T-helper 2 cell treated with Interferon-gamma antibody and Interleukin-4, amounts not matched to agents 5 μg/mL and 100 μg/mL, for 36 hours (primary cell): ENCODE measurements around the gene PGGHG.
A peak's percentile ranks its signal among the peaks of the same experiment; 100 is the strongest.
"Not testable (repeated sequence)": the region's sequence is repeated elsewhere in the genome, so short reads cannot be mapped to it uniquely, and the experiment has no call there.

ENCODE experiments used
- DNase-seq: peaks from one replicate; pipeline ENCODE4 v3.0.0; 2021; ENCODE audit warnings: low spot score
- H3K27ac Mint-ChIP-seq: one replicate; pipeline ENCODE4 v1.8.0; 2021; ENCODE audit warnings: mild to moderate bottlenecking, mixed read lengths
- H3K27me3 Mint-ChIP-seq: one replicate; pipeline ENCODE4 v1.8.0; 2021; ENCODE audit warnings: low read depth, mixed read lengths
- H3K36me3 Mint-ChIP-seq: one replicate; pipeline ENCODE4 v1.8.0; 2021; ENCODE audit warnings: low read depth, mixed read lengths
- H3K4me1 Mint-ChIP-seq: one replicate; pipeline ENCODE4 v1.8.0; 2021; ENCODE audit warnings: low read depth, mixed read lengths
- H3K4me3 Mint-ChIP-seq: one replicate; pipeline ENCODE4 v1.8.0; 2022; ENCODE audit warnings: mild to moderate bottlenecking, moderate library complexity, mixed read lengths
- H3K9me3 Mint-ChIP-seq: one replicate; pipeline ENCODE4 v1.8.0; 2021; ENCODE audit warnings: mixed read lengths

PGGHG gene

DNA sequence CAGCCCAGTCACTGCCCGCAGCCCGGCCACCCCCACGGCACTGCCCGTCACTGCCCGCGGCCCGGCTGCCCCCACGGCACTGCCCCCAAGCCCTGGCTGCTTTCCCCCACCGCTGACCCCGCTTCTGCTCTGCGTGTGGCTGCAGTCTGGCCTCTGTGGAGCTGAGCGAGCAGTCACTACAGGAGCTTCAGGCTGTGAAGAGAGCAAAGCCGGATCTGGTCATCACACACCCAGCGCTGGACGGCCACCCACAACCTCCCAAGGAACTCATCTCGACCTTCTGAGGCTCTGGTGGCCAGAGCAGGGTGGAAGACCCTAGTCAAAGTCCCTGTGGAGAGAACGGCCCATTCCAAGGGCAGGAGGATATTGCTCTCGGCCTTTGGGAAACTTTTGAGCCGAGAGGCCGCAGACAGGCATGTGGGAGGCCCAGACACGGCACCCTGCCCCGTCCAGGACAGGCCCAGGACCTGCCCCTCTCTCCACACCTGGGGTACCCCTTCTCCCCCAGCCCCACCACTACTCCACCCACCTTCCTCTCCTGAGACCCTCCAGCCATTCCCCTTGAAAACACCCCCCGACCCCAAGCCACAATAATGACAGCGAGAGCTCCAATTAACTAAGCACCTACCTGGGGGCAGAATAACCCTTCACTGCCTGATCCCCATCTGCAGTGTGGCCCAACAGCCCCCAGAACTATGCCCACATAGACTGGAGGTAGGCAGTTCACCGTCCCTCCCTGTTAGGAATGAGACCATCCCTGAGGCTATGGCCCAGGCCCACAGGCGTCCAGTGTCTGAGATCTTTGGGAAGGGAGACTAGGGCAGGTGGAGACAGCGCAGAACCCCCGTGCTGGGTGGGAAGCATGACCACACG lies 3.7 kb upstream of the PGGHG start:
- no peak overlapping the region for H3K27ac Mint-ChIP-seq
- no peak for DNase-seq

DNA sequence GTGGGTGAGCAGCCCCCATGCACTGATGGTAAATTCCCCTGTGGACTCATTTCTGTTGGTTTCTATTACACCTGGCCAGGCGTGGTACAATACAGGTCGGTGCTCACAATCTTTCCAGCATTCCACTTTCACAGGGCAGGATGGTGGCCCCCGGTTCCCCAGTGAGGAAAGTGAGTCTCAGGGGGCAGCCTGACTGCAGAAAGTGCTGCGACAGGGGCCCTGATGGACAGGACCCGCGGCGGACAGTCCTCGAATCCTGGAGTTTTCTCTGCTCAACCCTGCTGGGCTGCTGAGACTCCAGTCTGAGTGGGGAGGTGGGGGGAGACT lies 3.1 kb upstream of the PGGHG start:
- DNase-seq, result no peak
- Mint-ChIP-seq H3K4me3 (no peak overlapping the region), H3K27ac (no peak overlapping the region), H3K27me3 (peaks cover 35% of the 10 kb centered on the region), H3K36me3 (peaks cover 20% of the 10 kb centered on the region), H3K4me1 (peaks cover 30% of the 10 kb centered on the region), H3K9me3 (no peaks in the 10 kb centered on the region)

More for the DNA sequence above, 3.7 kb upstream of the PGGHG start:
- H3K36me3 Mint-ChIP-seq, result peaks cover 19% of the 10 kb centered on the region
- H3K27me3 Mint-ChIP-seq, result peaks cover 37% of the 10 kb centered on the region
- no peaks in the 10 kb centered on the region for H3K9me3 Mint-ChIP-seq
- peaks cover 32% of the 10 kb centered on the region for H3K4me1 Mint-ChIP-seq
- no peak overlapping the region for H3K4me3 Mint-ChIP-seq

DNA sequence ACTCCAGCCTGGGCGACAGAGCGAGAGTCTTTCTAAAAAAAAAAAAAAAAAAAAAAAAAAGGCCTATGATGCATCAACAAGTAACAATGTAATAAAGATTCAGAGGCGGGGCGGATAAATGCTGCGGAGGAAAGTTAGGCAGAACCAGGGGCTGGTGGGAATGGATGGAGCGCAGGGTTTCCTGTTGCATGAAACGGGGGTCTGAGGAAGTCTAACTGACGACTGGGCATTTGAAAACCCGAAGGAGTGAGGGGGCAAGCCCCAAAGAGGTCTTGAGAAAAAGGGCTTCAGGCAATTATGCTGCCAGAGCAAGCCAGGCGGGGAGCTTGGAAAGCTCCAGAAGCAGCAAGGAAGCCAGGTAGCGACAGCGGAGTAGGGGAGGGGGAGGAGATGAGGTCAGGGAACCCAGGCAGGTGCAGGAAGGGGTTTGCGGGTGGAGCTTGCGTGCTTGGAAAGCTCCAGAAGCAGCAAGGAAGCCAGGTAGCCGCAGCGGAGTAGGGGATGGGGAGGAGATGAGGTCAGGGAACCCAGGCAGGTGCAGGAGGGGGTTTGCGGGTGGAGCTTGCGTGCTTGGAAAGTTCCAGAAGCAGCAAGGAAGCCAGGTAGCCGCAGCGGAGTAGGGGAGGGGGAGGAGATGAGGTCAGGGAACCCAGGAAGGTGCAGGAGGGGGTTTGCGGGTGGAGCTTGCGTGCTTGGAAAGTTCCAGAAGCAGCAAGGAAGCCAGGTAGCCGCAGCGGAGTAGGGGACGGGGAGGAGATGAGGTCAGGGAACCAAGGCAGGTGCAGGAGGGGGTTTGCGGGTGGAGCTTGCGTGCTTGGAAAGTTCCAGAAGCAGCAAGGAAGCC lies 1.7 kb upstream of the PGGHG start:
- H3K27ac Mint-ChIP-seq, result peak overlapping the region; percentile 86
- H3K4me3 Mint-ChIP-seq, result peak overlapping the region; percentile 96
- peaks cover 26% of the 10 kb centered on the region for H3K4me1 Mint-ChIP-seq
- H3K36me3 Mint-ChIP-seq, result peaks cover 18% of the 10 kb centered on the region
- not testable (repeated sequence) for DNase-seq, H3K9me3 Mint-ChIP-seq
- peaks cover 22% of the 10 kb centered on the region for H3K27me3 Mint-ChIP-seq

DNA sequence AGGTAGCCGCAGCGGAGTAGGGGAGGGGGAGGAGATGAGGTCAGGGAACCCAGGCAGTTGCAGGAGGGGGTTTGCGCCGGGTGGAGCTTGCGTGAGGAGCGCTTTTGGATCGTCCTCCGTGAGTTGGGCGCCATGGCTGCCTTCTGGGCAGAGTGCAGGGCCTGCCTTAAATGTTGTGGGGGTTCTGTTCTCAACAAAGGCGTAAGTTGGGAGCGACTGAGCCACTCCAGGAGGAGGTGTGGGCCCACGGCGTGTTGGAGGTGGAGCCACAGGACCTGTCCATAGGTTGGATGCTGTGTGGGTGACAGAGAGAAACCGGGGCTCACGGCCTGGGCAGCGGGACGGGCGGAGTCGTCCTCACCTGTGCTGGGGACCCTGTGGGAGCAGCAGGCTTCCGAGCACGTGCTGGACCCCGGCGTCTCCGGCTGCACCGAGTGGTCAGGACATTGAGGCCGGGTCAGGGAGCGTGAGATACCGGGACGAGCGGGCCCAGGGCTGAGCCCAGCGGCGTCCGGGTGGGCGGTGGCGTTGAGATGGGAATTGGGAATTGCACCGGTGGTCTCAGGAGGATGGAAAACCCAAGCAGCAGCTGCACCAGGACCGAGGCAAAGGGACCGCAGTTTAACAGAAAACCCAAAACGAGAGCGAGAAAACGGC lies 977 bp upstream of the PGGHG start:
- peak; percentile 24 for DNase-seq

DNA sequence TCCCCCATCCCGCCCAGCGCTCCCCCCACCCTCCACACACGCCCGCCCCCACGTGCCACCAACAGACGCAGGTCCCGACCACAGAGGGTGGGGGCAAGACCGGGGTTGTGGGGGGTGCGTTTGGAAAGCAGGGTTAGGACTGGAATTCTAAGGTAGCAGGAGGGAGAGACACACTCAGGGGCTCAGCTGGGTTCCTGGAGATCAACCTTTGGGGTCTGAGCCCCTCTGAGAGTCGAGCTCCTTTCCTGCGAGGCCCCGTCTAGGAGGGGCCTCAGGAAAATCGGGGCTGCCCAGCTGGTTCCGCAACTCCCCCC lies 429 bp downstream of the PGGHG start:
- Mint-ChIP-seq H3K27me3 (peaks cover 10% of the 10 kb centered on the region), H3K4me1 (peaks cover 16% of the 10 kb centered on the region), H3K36me3 (peaks cover 8% of the 10 kb centered on the region), H3K4me3 (peak overlapping the region; percentile 65), H3K9me3 (no peaks in the 10 kb centered on the region), H3K27ac (peak overlapping the region; percentile 45)
- no peak for DNase-seq

More for the DNA sequence above, 977 bp upstream of the PGGHG start:
- H3K27ac Mint-ChIP-seq, result peak overlapping the region; percentile 86
- peaks cover 19% of the 10 kb centered on the region for H3K4me1 Mint-ChIP-seq
- peaks cover 15% of the 10 kb centered on the region for H3K27me3 Mint-ChIP-seq
- H3K9me3 Mint-ChIP-seq, result no peaks in the 10 kb centered on the region
- peak overlapping the region; percentile 96 for H3K4me3 Mint-ChIP-seq
- peaks cover 12% of the 10 kb centered on the region for H3K36me3 Mint-ChIP-seq

DNA sequence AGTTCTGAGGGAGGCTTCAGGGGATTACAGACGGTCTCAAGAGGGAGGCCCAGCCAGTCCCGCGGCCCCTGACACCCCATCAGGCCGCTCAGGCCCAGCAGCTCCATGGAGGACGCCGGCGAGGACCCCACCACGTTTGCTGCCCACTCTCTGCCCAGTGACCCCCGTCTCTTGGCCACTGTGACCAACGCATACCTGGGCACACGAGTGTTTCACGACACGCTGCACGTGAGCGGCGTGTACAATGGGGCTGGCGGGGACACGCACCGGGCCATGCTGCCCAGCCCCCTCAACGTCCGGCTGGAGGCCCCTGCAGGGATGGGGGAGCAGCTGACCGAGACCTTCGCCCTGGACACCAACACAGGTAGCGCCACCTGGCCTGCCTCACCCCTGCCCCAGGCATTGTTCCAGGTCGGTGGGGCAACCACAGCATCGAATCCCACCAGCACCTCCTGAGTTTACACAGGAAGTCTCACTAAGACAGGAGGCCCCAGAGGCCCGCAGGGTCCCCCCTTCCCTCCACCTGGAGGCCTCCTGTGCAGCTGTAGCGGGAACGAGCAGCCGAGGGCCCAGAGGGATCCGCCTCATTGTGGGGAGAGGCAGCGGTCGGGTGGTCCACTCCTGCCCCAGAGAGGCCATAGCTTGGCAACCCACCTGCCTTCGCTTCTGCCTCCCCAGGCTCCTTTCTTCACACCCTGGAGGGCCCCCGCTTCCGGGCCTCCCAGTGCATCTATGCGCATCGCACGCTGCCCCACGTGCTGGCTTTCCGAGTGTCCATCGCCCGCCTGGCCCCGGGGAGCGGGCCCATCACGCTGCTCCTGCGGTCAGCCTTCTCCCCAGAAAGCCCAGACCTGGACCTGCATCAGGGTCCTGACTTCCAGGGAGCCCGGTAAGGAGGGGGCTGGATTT lies 1.0 kb downstream of the PGGHG start:
- Mint-ChIP-seq H3K36me3 (peaks cover 8% of the 10 kb centered on the region), H3K27me3 (peaks cover 10% of the 10 kb centered on the region), H3K4me1 (peaks cover 16% of the 10 kb centered on the region), H3K27ac (peak overlapping the region; percentile 55), H3K4me3 (peak overlapping the region; percentile 65), H3K9me3 (no peaks in the 10 kb centered on the region)
- DNase-seq, result no peak

DNA sequence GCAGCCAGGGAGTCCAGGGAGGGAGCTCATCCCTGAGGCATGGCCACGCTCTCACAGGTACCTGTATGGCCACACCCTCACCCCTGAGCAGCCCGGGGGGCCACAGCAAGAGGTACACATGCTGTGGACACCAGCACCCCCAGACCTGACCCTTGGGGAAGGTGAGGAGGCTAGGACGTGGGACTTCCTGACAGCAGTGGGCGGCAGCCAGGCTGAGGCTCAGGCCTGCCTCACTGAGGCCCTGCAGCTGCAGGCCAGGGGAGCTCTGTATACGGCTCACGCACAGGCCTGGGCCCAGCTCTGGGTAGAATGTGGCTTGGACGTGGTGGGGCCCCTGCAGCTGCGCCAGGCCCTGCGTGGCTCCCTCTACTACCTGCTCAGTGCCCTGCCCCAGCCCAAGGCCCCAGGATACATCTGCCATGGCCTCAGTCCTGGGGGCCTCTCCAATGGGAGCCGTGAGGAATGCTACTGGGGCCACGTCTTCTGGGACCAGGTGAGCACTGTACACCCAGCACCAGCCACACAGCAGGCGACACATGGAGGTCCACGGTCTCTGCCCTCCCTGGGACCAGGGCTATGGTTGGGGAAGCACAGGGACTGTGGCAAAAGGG lies 1.8 kb downstream of the PGGHG start:
- Mint-ChIP-seq H3K4me3 (peak overlapping the region; percentile 65), H3K27ac (peak overlapping the region; percentile 62), H3K4me1 (peaks cover 14% of the 10 kb centered on the region), H3K36me3 (peaks cover 8% of the 10 kb centered on the region), H3K9me3 (no peaks in the 10 kb centered on the region), H3K27me3 (peaks cover 10% of the 10 kb centered on the region)
- DNase-seq, result no peak

DNA sequence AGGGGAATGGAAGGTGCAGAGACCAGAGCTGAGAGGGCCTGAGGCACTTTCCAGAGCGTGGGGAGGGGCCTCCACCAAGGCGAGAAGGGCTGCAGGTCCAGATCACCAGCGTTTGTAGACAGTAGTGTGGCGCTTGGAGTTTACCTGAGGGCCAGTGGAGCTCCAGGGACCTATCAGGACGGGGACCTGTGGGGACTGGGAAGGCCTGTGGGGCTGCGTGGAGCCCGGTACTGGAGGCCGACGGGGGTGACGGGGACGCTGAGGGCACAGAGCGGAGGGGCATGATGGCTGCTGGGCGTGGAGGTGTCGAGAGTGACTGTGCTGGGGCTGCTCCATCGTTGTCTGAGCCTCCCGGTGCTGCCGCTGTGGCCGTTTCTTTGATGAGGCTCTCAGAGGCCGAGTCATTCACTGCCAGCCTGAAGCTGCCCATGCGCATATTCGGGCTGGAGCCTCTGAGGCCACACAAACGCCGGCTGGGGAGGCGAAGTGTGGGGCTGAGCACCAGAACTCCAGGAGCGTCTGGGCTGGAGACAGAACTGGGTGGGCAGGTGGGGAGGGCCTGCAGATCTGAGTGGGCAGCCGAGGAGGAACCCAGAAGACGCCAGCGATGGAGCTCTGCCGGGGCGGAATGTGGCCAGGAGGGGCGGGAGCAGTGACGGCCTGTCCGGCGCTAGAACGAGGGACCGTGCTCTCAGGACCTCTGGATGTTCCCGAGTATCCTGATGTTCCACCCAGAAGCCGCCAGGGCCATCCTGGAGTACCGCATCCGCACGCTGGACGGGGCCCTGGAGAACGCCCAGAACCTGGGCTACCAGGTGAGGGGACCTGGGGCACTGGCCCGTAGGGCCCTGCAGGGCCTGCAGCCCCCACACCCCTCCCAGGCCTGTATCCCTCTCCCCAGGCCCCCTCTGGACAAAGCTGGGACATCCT lies 2.6 kb downstream of the PGGHG start:
- H3K4me1 Mint-ChIP-seq, result peaks cover 14% of the 10 kb centered on the region
- peak overlapping the region; percentile 44 for H3K4me3 Mint-ChIP-seq
- H3K36me3 Mint-ChIP-seq, result peaks cover 8% of the 10 kb centered on the region
- peak overlapping the region; percentile 62 for H3K27ac Mint-ChIP-seq
- no peaks in the 10 kb centered on the region for H3K9me3 Mint-ChIP-seq
- H3K27me3 Mint-ChIP-seq, result peaks cover 10% of the 10 kb centered on the region
- DNase-seq, result no peak

DNA sequence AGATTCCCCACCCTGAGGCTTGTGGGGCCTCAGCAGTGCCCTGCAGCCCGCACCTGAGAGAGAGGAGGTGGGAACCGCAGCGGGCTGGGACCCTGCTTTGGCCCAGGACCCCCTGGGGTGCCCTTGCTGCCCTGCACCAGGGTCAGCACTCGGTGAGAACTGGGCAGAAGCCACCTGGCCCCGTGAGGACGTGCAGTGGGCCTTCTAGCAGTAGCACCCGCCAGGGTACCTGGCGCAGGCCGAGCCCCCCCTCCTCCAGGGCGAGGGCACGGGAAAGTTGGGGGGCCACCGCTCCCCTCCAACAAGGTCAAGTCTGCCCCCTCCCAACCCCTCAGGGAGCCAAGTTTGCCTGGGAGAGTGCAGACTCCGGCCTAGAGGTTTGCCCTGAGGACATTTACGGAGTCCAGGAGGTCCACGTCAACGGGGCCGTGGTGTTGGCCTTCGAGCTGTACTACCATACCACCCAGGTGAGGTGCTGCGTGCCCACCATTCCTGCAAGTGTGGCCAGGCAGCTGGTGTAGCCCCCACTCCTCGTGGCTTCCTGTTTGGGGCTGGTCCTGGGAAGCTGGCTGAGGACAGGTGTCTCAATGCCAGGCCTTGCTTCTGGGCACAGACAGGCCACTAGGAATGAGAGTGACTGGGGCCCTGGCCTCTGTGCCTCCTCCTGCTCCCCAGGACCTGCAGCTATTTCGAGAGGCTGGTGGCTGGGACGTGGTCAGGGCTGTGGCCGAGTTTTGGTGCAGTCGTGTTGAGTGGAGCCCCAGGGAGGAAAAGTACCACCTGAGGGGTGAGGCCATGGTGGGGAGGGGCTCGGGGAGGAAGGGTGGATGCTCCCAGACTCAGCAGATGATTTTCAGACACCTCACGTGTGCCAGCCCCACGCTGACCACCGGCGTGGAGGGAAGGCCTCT lies 3.5 kb downstream of the PGGHG start:
- no peak for DNase-seq
- Mint-ChIP-seq H3K27ac (no peak overlapping the region), H3K9me3 (no peaks in the 10 kb centered on the region)

DNA sequence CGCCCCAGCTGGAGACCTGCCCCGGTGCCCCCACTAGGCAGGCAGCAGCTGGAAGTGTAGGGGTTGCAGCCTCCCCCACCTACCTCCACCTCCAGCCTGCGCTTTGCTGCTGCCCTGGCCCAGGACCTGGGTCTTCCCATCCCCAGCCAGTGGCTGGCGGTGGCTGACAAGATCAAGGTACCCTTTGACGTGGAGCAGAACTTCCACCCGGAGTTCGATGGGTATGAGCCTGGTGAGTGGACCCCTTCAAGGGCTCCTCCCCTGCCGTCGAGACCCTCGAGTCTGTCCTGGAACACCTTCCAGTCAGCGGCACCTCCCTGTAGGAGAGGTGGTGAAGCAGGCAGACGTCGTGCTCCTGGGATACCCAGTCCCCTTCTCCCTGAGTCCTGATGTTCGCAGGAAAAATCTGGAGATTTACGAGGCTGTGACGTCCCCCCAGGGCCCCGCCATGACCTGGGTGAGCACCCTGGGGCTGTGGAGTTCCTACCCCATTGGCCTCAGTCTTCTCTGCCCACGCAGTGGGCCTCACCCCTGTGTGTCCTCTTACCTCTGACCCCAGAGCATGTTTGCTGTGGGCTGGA lies 4.4 kb downstream of the PGGHG start:
- Mint-ChIP-seq H3K27me3 (no peaks in the 10 kb centered on the region), H3K27ac (no peak overlapping the region), H3K4me1 (peaks cover 7% of the 10 kb centered on the region), H3K4me3 (no peak overlapping the region), H3K9me3 (no peaks in the 10 kb centered on the region), H3K36me3 (peaks cover 4% of the 10 kb centered on the region)
- DNase-seq, result no peak

More for the DNA sequence above, 3.5 kb downstream of the PGGHG start:
- H3K27me3 Mint-ChIP-seq, result peaks cover 6% of the 10 kb centered on the region
- H3K4me1 Mint-ChIP-seq, result peaks cover 10% of the 10 kb centered on the region
- peaks cover 8% of the 10 kb centered on the region for H3K36me3 Mint-ChIP-seq
- no peak overlapping the region for H3K4me3 Mint-ChIP-seq
